ENCODE results near the gene DENND6B.
A peak's percentile ranks its signal among the peaks of the same experiment; 100 is the strongest.

Gene DENND6B

DNA sequence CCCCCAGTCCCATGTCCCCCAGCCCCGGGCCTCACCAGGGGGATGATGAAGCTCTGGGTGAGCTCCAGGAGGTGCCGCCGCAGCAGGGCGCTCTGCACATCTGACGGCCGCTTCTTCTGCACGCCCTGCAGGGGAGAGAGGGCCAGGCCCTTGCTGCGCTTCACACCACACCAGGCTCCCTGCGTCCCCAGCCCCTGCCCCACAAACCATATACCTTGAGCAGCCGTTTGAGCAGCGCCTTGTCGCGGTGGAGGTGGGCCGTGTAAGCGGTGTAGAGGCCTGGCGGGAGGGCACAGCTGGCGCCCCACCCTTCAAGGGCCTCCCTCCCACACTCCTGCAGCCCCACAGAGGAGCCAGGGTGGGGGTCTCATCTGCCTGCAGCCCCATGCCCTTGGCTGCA, 13.2 kb downstream of the DENND6B start:
- Histone ChIP-seq H3K4me1 (ENCODE audit: control insufficient read depth, insufficient read depth, low read length, poor library complexity, severe bottlenecking) (peaks cover 10% of the 10 kb centered on the region), H3K27ac (ENCODE audit: low read depth, low read length, severe bottlenecking) (no peak overlapping the region), H3K36me3 (ENCODE audit: control insufficient read depth, insufficient read depth, low read length) (no peaks in the 10 kb centered on the region), H3K9me3 (ENCODE audit: control insufficient read depth, low read length) (no peaks in the 10 kb centered on the region), H3K4me3 (ENCODE audit: extremely low read depth, insufficient read depth, low read length, poor library complexity, severe bottlenecking) (no peak overlapping the region)
- WGBS, 2 experiments (ENCODE audit: insufficient coverage in 2 of 2): 89 to 94% methylated on average over 9 to 14 of the region's 17 CpGs

DNA sequence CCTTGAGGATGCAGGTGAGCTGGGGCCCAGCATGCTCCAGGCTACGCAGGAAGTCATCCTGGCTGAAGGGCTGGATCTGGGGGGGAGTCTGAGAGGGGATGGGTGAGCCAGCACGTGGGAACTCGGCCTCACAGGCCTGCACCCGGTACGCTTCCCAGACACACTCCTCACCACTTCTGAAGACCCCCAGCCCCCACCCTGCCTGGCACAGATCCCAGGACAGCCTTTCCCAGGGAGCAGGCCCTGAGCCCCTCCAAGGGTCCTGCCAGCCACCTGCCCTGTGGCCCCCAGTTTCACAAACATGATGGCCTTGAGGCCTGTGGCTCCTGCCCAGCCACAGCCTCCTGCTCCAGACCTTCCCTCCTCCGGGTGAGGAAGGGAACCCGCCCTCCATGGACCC, 13.8 kb downstream of the DENND6B start:
- 91% methylated on average over 4 of the region's 7 CpGs; no CpG with 5 or more reads in 1 of the 2 experiments for WGBS, 2 experiments (ENCODE audit: insufficient coverage in 2 of 2)
- Histone ChIP-seq H3K4me3 (ENCODE audit: extremely low read depth, insufficient read depth, low read length, poor library complexity, severe bottlenecking) (no peak overlapping the region), H3K36me3 (ENCODE audit: control insufficient read depth, insufficient read depth, low read length) (no peaks in the 10 kb centered on the region), H3K4me1 (ENCODE audit: control insufficient read depth, insufficient read depth, low read length, poor library complexity, severe bottlenecking) (peaks cover 16% of the 10 kb centered on the region), H3K9me3 (ENCODE audit: control insufficient read depth, low read length) (no peaks in the 10 kb centered on the region), H3K27ac (ENCODE audit: low read depth, low read length, severe bottlenecking) (no peak overlapping the region)

DNA sequence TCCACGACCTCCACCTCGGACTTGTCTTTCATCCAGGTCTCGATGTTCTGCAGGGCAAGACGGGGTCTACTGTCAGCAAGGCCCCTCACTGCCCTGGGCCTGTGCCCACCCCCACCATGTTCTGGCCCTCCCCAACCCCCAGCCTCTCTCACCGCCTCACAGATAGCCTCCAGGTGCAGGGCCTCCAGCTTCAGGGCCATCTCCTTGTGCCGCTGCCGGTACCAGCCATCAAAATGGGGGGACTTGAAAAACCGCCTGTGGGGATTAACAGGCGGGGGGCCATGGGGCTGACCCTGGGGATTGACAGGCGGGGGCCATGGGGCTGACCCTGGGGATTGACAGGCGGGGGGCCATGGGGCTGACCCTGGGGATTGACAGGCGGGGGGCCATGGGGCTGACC, 14.4 kb downstream of the DENND6B start:
- Histone ChIP-seq H3K36me3 (ENCODE audit: control insufficient read depth, insufficient read depth, low read length) (no peaks in the 10 kb centered on the region), H3K4me3 (ENCODE audit: extremely low read depth, insufficient read depth, low read length, poor library complexity, severe bottlenecking) (no peak overlapping the region), H3K9me3 (ENCODE audit: control insufficient read depth, low read length) (no peaks in the 10 kb centered on the region), H3K27ac (ENCODE audit: low read depth, low read length, severe bottlenecking) (no peak overlapping the region), H3K4me1 (ENCODE audit: control insufficient read depth, insufficient read depth, low read length, poor library complexity, severe bottlenecking) (peaks cover 19% of the 10 kb centered on the region)
- WGBS, 2 experiments (ENCODE audit: insufficient coverage in 2 of 2): 90 to 95% methylated on average over 5 of the region's 12 CpGs

DNA sequence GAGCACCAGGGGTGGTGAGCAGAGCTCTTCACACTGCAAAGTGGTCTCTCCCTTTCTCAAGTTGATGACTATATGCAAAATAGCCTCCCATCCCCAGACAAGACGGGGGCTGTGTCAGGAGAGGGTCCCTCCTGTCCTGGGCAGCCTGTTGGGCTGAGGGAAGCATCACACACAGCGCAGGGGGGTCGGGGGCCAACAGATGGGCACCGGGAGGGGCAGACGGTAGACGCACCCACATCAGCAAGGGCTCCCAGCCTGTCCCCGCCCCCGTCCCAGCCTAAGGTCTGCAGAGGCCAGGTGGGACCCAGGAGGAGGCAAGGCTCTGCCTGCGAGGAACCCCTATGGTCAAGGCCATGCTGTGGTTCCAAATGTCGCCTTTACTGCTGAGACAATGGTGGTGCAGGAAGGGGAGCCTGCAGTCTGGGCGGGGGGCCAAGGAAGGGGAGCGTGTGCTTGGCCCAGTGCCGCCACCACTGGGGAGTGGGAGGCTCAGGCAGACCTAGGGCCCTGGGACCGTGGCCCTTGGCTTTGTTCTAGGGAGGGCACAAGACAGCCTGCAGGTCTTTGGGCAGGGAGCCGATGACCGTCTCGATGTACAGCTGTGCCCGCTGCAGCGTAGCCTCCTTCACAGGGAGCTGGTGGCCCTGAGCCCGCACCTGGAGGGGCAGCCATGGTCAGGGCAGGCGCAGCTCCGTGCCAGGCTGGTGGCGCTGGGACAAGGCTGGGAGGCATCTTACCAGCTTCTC, 15.0 kb downstream of the DENND6B start:
- 91 to 92% methylated on average over 21 to 23 of the region's 23 CpGs for WGBS, 2 experiments (ENCODE audit: insufficient coverage in 2 of 2)
- Histone ChIP-seq H3K4me3 (ENCODE audit: extremely low read depth, insufficient read depth, low read length, poor library complexity, severe bottlenecking) (no peak overlapping the region), H3K27ac (ENCODE audit: low read depth, low read length, severe bottlenecking) (no peak overlapping the region), H3K4me1 (ENCODE audit: control insufficient read depth, insufficient read depth, low read length, poor library complexity, severe bottlenecking) (peaks cover 19% of the 10 kb centered on the region), H3K9me3 (ENCODE audit: control insufficient read depth, low read length) (no peaks in the 10 kb centered on the region), H3K36me3 (ENCODE audit: control insufficient read depth, insufficient read depth, low read length) (no peaks in the 10 kb centered on the region)

DNA sequence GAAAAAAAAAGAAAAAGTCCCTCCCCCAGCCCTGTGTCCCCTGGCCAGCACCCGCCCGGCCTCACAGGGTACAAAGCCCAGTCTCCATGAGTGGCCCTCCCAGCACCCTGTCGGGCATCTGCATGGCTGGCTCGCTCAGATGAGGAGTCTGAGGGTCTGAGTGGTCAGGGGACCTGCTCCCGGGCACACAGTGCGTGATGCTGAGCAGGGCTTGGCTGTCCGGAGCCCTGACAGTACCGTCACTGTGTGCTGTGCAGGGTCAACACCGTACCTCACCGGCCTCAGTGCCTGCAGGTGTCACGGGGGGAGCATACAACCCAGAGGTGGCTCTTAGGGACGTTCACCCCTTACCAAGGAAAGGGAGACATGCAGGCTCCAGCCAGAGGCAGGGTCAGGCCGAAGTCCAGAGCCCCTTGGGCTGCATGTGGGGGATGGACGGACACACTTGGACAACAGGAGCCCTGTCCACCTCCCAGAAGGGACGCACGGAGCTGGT, 15.8 kb downstream of the DENND6B start:
- H3K36me3 ChIP-seq (ENCODE audit: control insufficient read depth, insufficient read depth, low read length): no peaks in the 10 kb centered on the region
- H3K4me3 ChIP-seq (ENCODE audit: extremely low read depth, insufficient read depth, low read length, poor library complexity, severe bottlenecking): no peak overlapping the region
- WGBS, 2 experiments (ENCODE audit: insufficient coverage in 2 of 2): 92 to 94% methylated on average over 16 of the region's 16 CpGs
- no peak overlapping the region for H3K27ac ChIP-seq (ENCODE audit: low read depth, low read length, severe bottlenecking)
- H3K4me1 ChIP-seq (ENCODE audit: control insufficient read depth, insufficient read depth, low read length, poor library complexity, severe bottlenecking): peaks cover 19% of the 10 kb centered on the region
- no peaks in the 10 kb centered on the region for H3K9me3 ChIP-seq (ENCODE audit: control insufficient read depth, low read length)

DNA sequence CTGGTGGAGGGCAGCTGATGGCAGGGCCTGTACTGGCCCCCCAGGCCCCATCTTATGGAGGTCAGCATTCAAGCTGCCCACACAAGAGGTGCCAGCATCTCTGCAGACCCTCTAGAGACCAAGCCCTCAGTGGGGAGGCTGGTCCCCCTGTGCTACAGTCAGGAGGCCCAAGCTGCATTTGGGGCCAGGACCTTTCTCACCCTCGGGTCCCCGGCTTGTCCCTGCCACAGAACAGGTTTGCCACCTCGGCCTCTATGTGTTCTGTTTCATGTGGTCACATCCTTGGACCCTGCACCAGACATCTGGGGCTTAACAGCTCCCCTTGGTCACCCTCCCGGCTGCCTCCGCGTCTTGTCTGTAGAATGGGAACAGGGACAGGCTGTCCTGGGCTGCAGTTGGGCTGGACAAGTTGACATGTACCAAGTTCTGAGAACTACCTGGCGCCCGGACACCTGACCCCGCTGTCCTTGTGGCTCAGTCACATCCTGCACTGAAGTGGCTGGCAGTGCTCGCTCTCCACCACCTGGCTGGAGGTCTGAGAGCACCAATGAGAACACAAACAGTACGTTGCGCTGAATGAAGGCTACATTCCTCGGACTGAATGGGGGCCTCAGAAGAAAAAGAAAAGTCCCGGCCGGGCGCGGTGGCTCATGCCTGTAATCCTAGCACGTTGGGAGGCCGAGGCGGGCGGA, 16.6 kb downstream of the DENND6B start:
- Histone ChIP-seq H3K36me3 (ENCODE audit: control insufficient read depth, insufficient read depth, low read length) (peaks cover 3% of the 10 kb centered on the region), H3K27ac (ENCODE audit: low read depth, low read length, severe bottlenecking) (no peak overlapping the region), H3K4me3 (ENCODE audit: extremely low read depth, insufficient read depth, low read length, poor library complexity, severe bottlenecking) (no peak overlapping the region), H3K9me3 (ENCODE audit: control insufficient read depth, low read length) (no peaks in the 10 kb centered on the region), H3K4me1 (ENCODE audit: control insufficient read depth, insufficient read depth, low read length, poor library complexity, severe bottlenecking) (peaks cover 27% of the 10 kb centered on the region)
- WGBS, 2 experiments (ENCODE audit: insufficient coverage in 2 of 2): 90 to 94% methylated on average over 13 of the region's 21 CpGs

DNA sequence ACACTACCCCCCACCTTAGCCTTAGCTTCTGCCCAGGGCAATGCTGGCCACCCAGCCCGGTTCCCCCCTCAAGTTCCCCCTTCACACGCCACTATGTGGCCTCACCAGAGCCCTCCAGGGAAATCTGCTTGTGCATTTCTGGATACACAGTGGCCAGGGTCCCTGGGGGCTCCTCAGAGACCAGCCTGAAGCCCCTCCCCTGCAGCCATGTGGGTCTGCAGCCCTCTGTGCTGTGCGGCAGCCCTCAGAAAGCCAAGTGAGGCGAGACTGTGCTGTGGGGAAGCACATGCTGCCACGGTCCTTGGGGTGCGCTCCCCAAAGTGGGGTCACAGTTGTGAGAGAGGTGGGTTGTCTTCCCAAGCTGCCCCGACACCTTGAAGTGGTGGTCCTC, 17.2 kb downstream of the DENND6B start:
- no peak overlapping the region for H3K27ac ChIP-seq (ENCODE audit: low read depth, low read length, severe bottlenecking)
- H3K36me3 ChIP-seq (ENCODE audit: control insufficient read depth, insufficient read depth, low read length): peaks cover 5% of the 10 kb centered on the region
- peaks cover 30% of the 10 kb centered on the region for H3K4me1 ChIP-seq (ENCODE audit: control insufficient read depth, insufficient read depth, low read length, poor library complexity, severe bottlenecking)
- H3K4me3 ChIP-seq (ENCODE audit: extremely low read depth, insufficient read depth, low read length, poor library complexity, severe bottlenecking): no peak overlapping the region
- H3K9me3 ChIP-seq (ENCODE audit: control insufficient read depth, low read length): no peaks in the 10 kb centered on the region
- WGBS, 2 experiments (ENCODE audit: insufficient coverage in 2 of 2): 72 to 73% methylated on average over 7 of the region's 7 CpGs

DNA sequence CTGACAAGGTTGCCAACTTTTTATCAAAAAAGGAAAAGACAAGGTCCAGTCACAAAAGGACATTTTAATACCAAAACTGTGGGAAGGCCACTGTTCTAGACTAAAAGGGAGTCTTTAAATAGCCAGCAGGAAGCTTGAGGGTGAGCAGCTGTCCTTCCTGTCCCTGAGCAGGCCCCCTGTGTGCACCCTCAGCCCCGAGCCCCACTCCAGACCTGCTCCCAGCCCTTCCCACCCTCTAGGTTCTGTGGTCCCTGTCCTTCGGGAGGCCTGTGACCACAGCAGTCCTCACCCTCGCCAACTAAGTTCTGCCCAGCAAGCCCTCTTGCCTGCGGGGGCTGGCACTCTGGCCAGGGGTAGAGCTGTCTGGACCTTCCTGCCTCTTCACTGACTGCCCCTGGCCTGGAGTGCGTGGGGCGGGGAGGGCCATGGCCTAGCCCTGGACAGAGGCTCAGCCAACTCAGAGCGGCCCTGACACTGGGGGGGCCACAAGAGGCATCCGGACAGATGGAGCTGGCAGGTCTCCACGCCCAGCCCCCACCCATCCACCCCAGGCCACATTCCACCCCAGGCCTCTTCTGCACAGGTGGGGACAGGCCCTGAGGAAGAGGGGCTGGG, 17.7 kb downstream of the DENND6B start:
- peaks cover 30% of the 10 kb centered on the region for H3K4me1 ChIP-seq (ENCODE audit: control insufficient read depth, insufficient read depth, low read length, poor library complexity, severe bottlenecking)
- peak overlapping the region; percentile 44 for H3K27ac ChIP-seq (ENCODE audit: low read depth, low read length, severe bottlenecking)
- no peak overlapping the region for H3K4me3 ChIP-seq (ENCODE audit: extremely low read depth, insufficient read depth, low read length, poor library complexity, severe bottlenecking)
- peaks cover 6% of the 10 kb centered on the region for H3K36me3 ChIP-seq (ENCODE audit: control insufficient read depth, insufficient read depth, low read length)
- 59 to 79% methylated on average over 2 to 7 of the region's 9 CpGs for WGBS, 2 experiments (ENCODE audit: insufficient coverage in 2 of 2)
- H3K9me3 ChIP-seq (ENCODE audit: control insufficient read depth, low read length): no peaks in the 10 kb centered on the region

DNA sequence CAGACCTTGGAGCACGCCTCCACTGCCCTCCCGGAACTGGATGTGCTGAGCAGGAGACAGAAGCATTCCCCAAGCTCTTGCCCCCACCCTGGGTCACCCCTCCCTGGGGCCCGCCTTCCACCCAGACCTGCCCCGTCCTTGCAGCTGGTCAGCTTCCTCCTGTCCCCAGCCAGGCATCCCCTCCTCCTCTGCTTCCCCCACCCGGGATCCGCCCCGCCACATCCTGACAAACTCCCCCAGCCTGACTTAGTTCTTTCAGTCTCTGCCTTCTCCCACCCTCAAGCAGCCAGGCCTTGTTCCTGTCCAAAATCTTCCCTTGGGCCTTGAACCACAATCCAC, 18.2 kb downstream of the DENND6B start:
- Histone ChIP-seq H3K27ac (ENCODE audit: low read depth, low read length, severe bottlenecking) (peak overlapping the region; percentile 44), H3K4me3 (ENCODE audit: extremely low read depth, insufficient read depth, low read length, poor library complexity, severe bottlenecking) (no peak overlapping the region), H3K4me1 (ENCODE audit: control insufficient read depth, insufficient read depth, low read length, poor library complexity, severe bottlenecking) (peaks cover 35% of the 10 kb centered on the region), H3K9me3 (ENCODE audit: control insufficient read depth, low read length) (no peaks in the 10 kb centered on the region), H3K36me3 (ENCODE audit: control insufficient read depth, insufficient read depth, low read length) (peaks cover 10% of the 10 kb centered on the region)
- 48 to 50% methylated on average over 5 to 6 of the region's 7 CpGs for WGBS, 2 experiments (ENCODE audit: insufficient coverage in 2 of 2)

DNA sequence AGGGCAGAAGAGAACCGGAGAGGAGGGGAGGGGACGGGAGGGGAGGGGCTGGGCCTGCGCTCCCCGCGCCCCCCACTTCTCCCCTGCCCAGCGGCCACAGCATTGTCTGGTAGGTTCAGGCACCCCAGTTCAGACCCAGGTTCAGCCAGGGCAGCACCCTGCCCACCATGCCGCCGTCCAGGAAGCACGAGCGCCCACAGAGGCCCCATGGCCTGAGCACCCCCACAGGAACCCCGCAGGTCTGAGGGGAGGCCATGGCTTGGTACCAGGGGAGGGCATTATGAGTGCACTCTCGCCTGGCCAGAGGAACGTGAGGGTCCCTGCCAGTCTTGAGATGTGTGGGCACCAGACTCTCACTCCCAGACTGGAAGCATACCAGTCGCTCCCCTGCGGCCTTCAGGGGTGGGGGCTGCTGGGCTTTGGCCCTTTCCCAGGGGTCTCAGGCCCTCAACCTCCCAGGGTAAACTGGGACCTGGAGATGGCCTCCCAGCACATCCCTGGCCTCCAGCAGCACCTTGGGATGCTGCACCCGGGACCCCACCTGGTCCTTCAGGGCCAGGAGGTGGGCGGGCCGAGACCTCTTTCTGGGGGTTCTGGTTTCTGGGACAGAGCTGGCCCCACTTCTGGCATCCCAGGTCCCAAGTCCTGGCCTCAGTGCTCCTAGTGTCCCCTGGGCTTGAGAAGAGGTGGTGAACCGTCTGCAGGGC, 18.8 kb downstream of the DENND6B start:
- Histone ChIP-seq H3K27ac (ENCODE audit: low read depth, low read length, severe bottlenecking) (peak overlapping the region; percentile 44), H3K36me3 (ENCODE audit: control insufficient read depth, insufficient read depth, low read length) (peaks cover 16% of the 10 kb centered on the region), H3K4me3 (ENCODE audit: extremely low read depth, insufficient read depth, low read length, poor library complexity, severe bottlenecking) (no peak overlapping the region), H3K4me1 (ENCODE audit: control insufficient read depth, insufficient read depth, low read length, poor library complexity, severe bottlenecking) (peaks cover 38% of the 10 kb centered on the region), H3K9me3 (ENCODE audit: control insufficient read depth, low read length) (no peaks in the 10 kb centered on the region)
- 88 to 90% methylated on average over 14 to 17 of the region's 19 CpGs for WGBS, 2 experiments (ENCODE audit: insufficient coverage in 2 of 2)
